Vagina (tissue), 2 donors: ENCODE measurements around the gene DOCK2.

Experiments used
- POLR2A ChIP-seq, 2 donors: fragments of 450-650 bp; IDR thresholded peaks; one replicate each; pipeline ENCODE4 v1.6.1; 2017; ENCODE audit warnings: antibody characterized with exemption in 2 of 2, mild to moderate bottlenecking in 2 of 2, moderate library complexity in 2 of 2
- POLR2AphosphoS5 ChIP-seq, 2 donors: sonication (generic); formaldehyde crosslinking; IDR thresholded peaks; one replicate each; pipeline ENCODE4 v1.9.0; 2017; ENCODE audit warnings: antibody characterized with exemption in 2 of 2, mild to moderate bottlenecking in 2 of 2, low read depth in 1 of 2; ENCODE audit not compliant: insufficient read depth in 1 of 2
- TF ChIP-seq, protein P1 (sequence below), 3 experiments: fragments of 450-650 bp in 2 of 3; fragments of 200-600 bp in 1 of 3; sonication (generic) in 1 of 3; IDR thresholded peaks; one replicate each; pipeline ENCODE4 v1.5.1; 2017 to 2019; ENCODE audit warnings: antibody characterized with exemption in 3 of 3, mild to moderate bottlenecking in 2 of 3, moderate library complexity in 2 of 3

DNA sequence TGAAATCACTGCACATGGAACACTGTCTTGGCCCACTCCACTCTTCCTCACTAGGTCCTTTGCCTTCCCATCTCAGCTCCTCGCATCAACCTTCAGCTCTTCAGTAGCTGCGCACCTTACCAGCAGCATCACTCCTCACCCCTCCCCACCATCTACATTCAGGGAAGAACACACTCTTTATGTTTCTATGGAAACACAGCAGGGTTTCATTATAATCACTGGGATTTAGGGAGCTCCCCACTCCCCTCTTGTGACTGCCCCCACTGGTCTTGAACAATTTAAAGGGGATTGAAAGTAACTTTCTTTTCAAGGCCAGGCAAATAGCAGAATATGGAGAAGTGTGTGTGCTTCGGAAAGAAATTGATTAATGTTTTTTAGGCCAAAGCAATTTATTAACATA lies 232.0 kb downstream of the DOCK2 start:
- TF ChIP-seq, protein P1, sequence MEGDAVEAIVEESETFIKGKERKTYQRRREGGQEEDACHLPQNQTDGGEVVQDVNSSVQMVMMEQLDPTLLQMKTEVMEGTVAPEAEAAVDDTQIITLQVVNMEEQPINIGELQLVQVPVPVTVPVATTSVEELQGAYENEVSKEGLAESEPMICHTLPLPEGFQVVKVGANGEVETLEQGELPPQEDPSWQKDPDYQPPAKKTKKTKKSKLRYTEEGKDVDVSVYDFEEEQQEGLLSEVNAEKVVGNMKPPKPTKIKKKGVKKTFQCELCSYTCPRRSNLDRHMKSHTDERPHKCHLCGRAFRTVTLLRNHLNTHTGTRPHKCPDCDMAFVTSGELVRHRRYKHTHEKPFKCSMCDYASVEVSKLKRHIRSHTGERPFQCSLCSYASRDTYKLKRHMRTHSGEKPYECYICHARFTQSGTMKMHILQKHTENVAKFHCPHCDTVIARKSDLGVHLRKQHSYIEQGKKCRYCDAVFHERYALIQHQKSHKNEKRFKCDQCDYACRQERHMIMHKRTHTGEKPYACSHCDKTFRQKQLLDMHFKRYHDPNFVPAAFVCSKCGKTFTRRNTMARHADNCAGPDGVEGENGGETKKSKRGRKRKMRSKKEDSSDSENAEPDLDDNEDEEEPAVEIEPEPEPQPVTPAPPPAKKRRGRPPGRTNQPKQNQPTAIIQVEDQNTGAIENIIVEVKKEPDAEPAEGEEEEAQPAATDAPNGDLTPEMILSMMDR (IDR thresholded peaks at IDR 0.05) = no peak
- TF ChIP-seq POLR2A (IDR thresholded peaks at IDR 0.05) (no peak), POLR2AphosphoS5 (IDR thresholded peaks at IDR 0.05; ENCODE audit: insufficient read depth in 1 of 2, low read depth in 1 of 2) (no peak)
